Right lobe of liver (tissue), 6 donors: ENCODE measurements around the gene SCAPER. TPM values are rescaled to one million over a fixed set of nuclear protein-coding genes. Genes with fewer than 3 reads are reported as not detected.

Source experiments
- ATAC-seq, 4 donors: fragments of 200-7000 bp; cut with Tn5 transposase; one replicate each; pipeline ENCODE4 v1.9.1; 2020; ENCODE audit warnings: mild to moderate bottlenecking in 4 of 4, moderate library complexity in 4 of 4
- DNase-seq, 3 donors: peaks; one replicate each; pipeline ENCODE4 v3.0.0-alpha.2; 2020
- H3K27ac ChIP-seq, 3 donors: fragments of 200-600 bp; one replicate each; pipeline ENCODE4 v1.8.0; 2022
- H3K27me3 ChIP-seq, 2 donors: fragments of 200-600 bp; one replicate each; pipeline ENCODE4 v1.8.0; 2022
- H3K36me3 ChIP-seq, 4 donors: fragments of 200-600 bp; sonication (generic) in 1 of 4; one replicate each; pipeline versions ENCODE4 v1.5.1 to v1.8.0; 2017 to 2022; ENCODE audit warnings: control low read depth in 1 of 4
- H3K4me1 ChIP-seq, 4 donors: fragments of 200-600 bp; sonication (generic) in 1 of 4; one replicate each; pipeline versions ENCODE4 v1.5.1 to v1.8.0; 2017 to 2022; ENCODE audit warnings: control low read depth in 1 of 4
- H3K4me3 ChIP-seq, 3 donors: fragments of 200-600 bp; one replicate each; pipeline ENCODE4 v1.8.0; 2022
- H3K9me3 ChIP-seq, 4 donors: fragments of 200-600 bp; sonication (generic) in 1 of 4; one replicate each; pipeline versions ENCODE4 v1.5.1 to v1.8.0; 2017 to 2022; ENCODE audit warnings: control low read depth in 1 of 4
- POLR2A ChIP-seq: fragments of 450-650 bp; IDR thresholded peaks from one replicate; pipeline ENCODE4 v1.6.1; 2017; ENCODE audit warnings: antibody characterized with exemption, mild to moderate bottlenecking
- WGBS: methylation state at CpG from one replicate; pipeline ENCODE4 v1.1.6; 2018; ENCODE audit warnings: low coverage, low lambda C conversion rate; ENCODE audit not compliant: insufficient coverage; ENCODE audit errors: missing lambda C conversion rate; 5-methylcytosine and 5-hydroxymethylcytosine counted together
- intact Hi-C, 2 donors: fragments of 100-400 bp; cut with DNase I; formaldehyde crosslinking; loops; one replicate each; pipeline versions ENCODE4 v1.11.2 to v1.14.1; 2022
- total RNA-seq, 6 experiments: library from RNA; depleted of rRNA in 2 of 6; stranded (reverse); fragments of >200 nt in 2 of 6; fragmentation: NEBNext Ultra II Directional in 3 of 6; extraction: Animal tissue kit (Norgen Biotek cat#: 25700) in 3 of 6; gene quantifications; one replicate each; pipeline versions ENCODE4 v1.1.0 to v1.2.4, GENCODE V29; 2016 to 2023
- TF ChIP-seq, protein P1 (sequence below), 4 donors: fragments of 200-600 bp in 3 of 4; fragments of 450-650 bp in 1 of 4; IDR thresholded peaks; one replicate each; pipeline versions ENCODE4 v1.5.1 to v1.8.0; 2016 to 2022; ENCODE audit warnings: antibody characterized with exemption in 4 of 4, mild to moderate bottlenecking in 2 of 4
- donor health status: DM: no; HTN: yes; CAD: no.
- donor health status: DM: no; HTN: no; CAD: no.
- donor health status: DM: no; HTN: no; CAD: no.
- donor health status: DM: no; HTN: yes; CAD: no.
- donor health status: DM: no; HTN: yes; CAD: no.

Gene SCAPER
- total RNA-seq, 6 experiments from 2014 or later: 6.7 to 17.3 (median 10.4) TPM

DNA sequence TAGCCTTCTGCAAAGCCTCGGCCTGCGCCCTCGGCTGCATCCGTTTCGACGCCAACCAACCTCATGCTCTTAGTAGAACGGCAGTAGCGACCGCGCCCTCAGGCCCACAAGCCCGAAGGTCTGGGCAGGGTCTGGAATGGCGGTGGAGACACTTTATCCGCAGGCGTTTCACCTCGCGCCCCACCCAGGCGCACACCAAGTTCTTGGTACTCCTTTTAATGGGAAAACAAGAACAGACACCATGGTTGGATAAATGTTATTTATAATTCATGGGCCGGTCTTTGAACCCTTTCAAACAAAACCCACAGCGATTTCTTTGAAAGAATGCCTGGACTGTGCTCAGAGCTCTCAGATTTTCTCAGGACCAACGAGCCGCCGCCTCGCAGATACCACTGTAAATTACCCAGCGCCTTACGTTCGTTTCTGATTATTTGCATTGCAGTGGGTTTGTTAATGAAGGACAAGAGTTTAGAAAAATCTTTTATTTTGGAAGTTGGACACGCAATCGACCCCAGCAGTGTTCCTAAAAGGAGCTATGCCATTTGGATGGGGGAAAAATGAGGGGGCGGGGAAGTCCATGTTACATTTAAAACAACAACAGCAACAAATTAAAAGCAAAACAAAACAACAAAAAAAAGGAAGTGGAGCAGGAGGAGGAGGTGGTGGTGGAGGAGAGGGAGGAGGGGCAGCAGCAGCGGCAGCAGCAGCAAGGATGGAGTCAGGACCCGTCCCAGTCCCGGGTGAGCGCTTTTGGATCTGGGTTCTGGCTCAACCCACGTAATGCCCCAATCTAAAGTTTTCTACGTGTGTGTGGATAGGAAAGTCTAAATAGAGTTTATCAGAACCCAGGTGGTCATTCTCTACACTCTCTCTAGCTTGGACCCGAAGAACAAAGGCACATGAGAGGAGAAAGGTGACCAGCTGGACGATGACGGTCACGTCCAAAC, 569.6 kb downstream of the SCAPER start:
- Histone ChIP-seq H3K4me1 (peaks cover 0 to 21% (median 0%) of the 10 kb centered on the region in 4 donors), H3K9me3 (no peaks in the 10 kb centered on the region), H3K27me3 (peaks cover 18 to 59% of the 10 kb centered on the region in 2 donors), H3K27ac (no peak overlapping the region), H3K4me3 (peak overlapping the region in 1 of 3 donors; percentile 13), H3K36me3 (no peaks in the 10 kb centered on the region)
- no peak for ATAC-seq
- TF ChIP-seq, protein P1, sequence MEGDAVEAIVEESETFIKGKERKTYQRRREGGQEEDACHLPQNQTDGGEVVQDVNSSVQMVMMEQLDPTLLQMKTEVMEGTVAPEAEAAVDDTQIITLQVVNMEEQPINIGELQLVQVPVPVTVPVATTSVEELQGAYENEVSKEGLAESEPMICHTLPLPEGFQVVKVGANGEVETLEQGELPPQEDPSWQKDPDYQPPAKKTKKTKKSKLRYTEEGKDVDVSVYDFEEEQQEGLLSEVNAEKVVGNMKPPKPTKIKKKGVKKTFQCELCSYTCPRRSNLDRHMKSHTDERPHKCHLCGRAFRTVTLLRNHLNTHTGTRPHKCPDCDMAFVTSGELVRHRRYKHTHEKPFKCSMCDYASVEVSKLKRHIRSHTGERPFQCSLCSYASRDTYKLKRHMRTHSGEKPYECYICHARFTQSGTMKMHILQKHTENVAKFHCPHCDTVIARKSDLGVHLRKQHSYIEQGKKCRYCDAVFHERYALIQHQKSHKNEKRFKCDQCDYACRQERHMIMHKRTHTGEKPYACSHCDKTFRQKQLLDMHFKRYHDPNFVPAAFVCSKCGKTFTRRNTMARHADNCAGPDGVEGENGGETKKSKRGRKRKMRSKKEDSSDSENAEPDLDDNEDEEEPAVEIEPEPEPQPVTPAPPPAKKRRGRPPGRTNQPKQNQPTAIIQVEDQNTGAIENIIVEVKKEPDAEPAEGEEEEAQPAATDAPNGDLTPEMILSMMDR (IDR thresholded peaks at IDR 0.05): no peak
- TF ChIP-seq POLR2A: no peak
- intact Hi-C loops: no loop called here
- WGBS: 10% methylated on average over 22 of the region's 39 CpGs
- DNase-seq: no peak

DNA sequence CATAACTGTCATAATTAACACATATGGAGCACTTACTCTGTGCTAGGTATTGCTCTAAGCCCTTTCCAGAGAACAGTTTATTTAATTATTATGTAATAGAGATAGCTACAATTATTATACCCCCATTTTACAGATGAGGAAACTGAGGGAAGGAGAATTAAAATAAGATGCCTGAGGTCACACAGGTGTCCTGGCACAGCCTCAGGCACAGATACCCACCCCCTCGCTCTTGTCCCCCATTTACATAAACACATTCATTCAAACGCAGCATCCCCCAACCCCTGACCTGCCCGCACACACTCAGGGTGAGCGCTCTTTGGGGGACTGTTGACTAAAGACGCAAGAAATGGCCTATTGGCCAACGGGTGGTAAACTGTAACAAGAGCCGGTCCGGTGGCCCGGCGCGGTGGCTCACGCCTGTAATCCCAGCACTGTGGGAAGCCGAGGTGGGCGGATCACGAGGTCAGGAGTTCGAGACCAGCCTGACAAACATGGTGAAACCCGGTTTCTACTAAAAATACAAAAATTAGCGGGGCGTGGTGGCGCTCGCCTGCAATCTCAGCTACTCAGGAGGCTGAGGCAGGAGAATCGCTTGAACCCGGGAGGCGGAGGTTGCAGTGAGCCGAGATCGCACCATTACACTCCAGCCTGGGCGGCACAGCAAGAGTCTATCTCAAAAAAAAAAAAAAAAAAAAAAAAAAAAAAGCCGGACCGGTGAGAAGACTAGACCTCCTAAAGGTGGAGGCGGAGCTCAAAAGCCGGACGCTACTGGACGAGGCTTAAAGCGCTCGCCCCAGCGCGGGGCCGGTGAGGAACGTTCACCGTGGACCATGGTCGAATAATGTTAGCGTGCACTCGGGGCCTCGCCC, 570.5 kb downstream of the SCAPER start:
- 30% methylated on average over 28 of the region's 44 CpGs for WGBS
- Histone ChIP-seq H3K36me3 (no peaks in the 10 kb centered on the region), H3K27me3 (peaks cover 18 to 53% of the 10 kb centered on the region in 2 donors), H3K9me3 (no peaks in the 10 kb centered on the region), H3K4me3 (no peak overlapping the region), H3K27ac (no peak overlapping the region), H3K4me1 (peaks cover 0 to 11% (median 0%) of the 10 kb centered on the region in 4 donors)
- ATAC-seq: no peak
- TF ChIP-seq POLR2A: no peak
- TF ChIP-seq, protein P1 (IDR thresholded peaks at IDR 0.05): no peak
- DNase-seq: no peak
- intact Hi-C loops: no loop called here

DNA sequence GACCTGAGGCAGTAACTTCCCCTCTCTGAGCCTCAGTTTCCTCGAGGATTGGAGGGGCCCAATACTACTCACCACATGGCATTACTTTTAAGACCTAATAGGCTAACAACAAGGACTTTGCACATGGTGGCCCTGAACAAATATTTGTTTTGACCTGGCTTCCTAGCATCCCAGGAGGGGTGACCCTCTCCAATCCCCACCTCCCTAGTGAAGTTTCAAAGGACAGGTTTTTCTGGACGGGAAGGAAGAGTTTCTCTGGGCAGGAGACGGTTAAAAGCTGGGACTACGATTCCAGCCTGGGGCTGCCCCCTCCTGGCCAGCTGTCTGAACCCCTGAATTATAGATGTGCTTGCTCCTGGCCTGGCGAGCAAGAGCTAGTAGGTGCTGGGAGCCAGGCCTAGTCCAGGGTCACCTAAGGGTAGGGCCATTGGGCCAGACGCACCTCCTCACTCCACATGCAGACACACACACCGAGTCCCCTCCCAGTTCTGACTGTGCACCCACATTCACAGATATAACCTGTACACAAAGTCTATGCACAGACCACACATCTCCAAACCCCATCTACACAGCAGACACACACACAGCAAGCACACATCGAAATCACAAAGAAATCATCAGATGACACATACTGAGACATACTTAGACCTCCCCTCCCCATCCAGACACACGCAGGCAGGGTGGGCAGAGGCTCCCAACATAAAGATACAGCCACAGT, 571.3 kb downstream of the SCAPER start:
- ATAC-seq: peak in 2 of 4 donors; percentile 23 to 24
- Histone ChIP-seq H3K4me1 (peaks cover 0 to 10% (median 0%) of the 10 kb centered on the region in 4 donors), H3K27me3 (peaks cover 18 to 45% of the 10 kb centered on the region in 2 donors), H3K4me3 (no peak overlapping the region), H3K36me3 (no peaks in the 10 kb centered on the region), H3K27ac (no peak overlapping the region), H3K9me3 (no peaks in the 10 kb centered on the region)
- DNase-seq: no peak
- 43% methylated on average over 5 of the region's 9 CpGs for WGBS
- intact Hi-C loops: no loop called here
- TF ChIP-seq, protein P1 (IDR thresholded peaks at IDR 0.05): peak in 2 of 4 donors; percentile 13 to 21
- TF ChIP-seq POLR2A: no peak

DNA sequence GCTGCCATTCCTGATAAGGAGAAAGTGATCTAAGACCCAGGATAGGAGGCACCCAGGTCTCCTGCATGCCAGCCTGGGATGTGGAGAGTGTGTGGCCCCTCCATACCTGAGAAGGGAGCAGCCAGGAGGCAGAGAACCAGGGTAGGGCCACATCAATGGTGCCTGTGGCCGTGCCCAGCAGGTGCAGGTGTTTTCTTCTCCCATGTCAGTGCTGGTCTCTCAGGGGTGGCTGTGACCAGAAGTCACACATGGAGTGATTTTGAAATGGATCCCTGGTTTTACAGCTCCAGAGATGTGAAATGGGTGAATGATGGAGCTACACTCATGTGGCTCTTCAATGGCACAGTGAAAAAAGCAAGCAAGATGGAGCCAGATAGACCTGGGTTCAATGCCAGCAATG, 571.8 kb downstream of the SCAPER start:
- ATAC-seq (no peak), DNase-seq (no peak)
- intact Hi-C loops: no loop called here
- Histone ChIP-seq H3K36me3 (no peaks in the 10 kb centered on the region), H3K4me1 (peaks cover 0 to 9% (median 0%) of the 10 kb centered on the region in 4 donors), H3K4me3 (no peak overlapping the region), H3K27ac (no peak overlapping the region), H3K27me3 (peaks cover 18 to 39% of the 10 kb centered on the region in 2 donors), H3K9me3 (no peaks in the 10 kb centered on the region)
- TF ChIP-seq, protein P1 (IDR thresholded peaks at IDR 0.05): no peak
- TF ChIP-seq POLR2A: no peak
- WGBS: 100% methylated on average over 1 of the region's 1 CpG
